ENCODE results near the gene EPB41L4A.

The EPB41L4A gene

GRCh38 chr5:112192072-112192471, 227.0 kb downstream of the EPB41L4A start:
- no peak for DNase-seq
- no peaks in the 10 kb centered on the region for H3K36me3 ChIP-seq (replicated peaks)
- H3K27me3 ChIP-seq (replicated peaks): no peaks in the 10 kb centered on the region
- in situ Hi-C loops (cut with HindIII; ENCODE audit: low pct_ligation_motif_present, low sequenced_read_pairs): no loop called here
- no peak for TF ChIP-seq CTCF (IDR thresholded peaks at IDR 0.05; ENCODE audit: low read depth, low read length, missing control alignments)
- H3K4me3 ChIP-seq (ENCODE audit: low read depth, low read length): no peak overlapping the region
- H3K27ac ChIP-seq: no peak overlapping the region

DNA sequence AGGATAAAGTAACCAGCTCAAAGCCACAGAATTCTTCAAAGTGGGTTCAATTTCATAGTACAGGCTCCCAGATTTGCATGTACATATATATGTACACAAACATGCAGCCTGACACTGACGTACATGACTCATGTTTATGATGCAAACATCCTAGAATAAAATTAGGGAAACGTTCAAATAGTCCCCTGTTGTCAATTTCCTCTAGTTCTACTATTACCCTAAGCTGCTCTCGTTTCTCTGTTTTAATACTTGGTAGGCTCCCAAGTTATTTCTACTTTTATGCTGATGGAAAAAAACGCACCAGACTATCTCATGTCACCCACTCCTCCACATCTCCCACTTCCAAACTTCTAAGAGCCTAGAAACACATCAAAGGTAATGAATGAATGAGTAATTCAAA, 229.7 kb downstream of the EPB41L4A start:
- TF ChIP-seq CTCF (IDR thresholded peaks at IDR 0.05; ENCODE audit: low read depth, low read length, missing control alignments): no peak
- in situ Hi-C loops (cut with HindIII; ENCODE audit: low pct_ligation_motif_present, low sequenced_read_pairs): no loop called here
- DNase-seq: no peak
- Histone ChIP-seq H3K4me3 (ENCODE audit: low read depth, low read length) (no peak overlapping the region), H3K36me3 (replicated peaks) (no peaks in the 10 kb centered on the region), H3K27me3 (replicated peaks) (no peaks in the 10 kb centered on the region), H3K27ac (no peak overlapping the region)

GRCh38 chr5:112186401-112186990, 232.6 kb downstream of the EPB41L4A start:
- TF ChIP-seq CTCF (IDR thresholded peaks at IDR 0.05; ENCODE audit: low read depth, low read length, missing control alignments): peak; percentile 67
- in situ Hi-C loops (cut with HindIII; ENCODE audit: low pct_ligation_motif_present, low sequenced_read_pairs): no loop called here
- Histone ChIP-seq H3K27ac (no peak overlapping the region), H3K36me3 (replicated peaks) (no peaks in the 10 kb centered on the region), H3K27me3 (replicated peaks) (no peaks in the 10 kb centered on the region), H3K4me3 (ENCODE audit: low read depth, low read length) (no peak overlapping the region)
- DNase-seq: peak; percentile 45

DNA sequence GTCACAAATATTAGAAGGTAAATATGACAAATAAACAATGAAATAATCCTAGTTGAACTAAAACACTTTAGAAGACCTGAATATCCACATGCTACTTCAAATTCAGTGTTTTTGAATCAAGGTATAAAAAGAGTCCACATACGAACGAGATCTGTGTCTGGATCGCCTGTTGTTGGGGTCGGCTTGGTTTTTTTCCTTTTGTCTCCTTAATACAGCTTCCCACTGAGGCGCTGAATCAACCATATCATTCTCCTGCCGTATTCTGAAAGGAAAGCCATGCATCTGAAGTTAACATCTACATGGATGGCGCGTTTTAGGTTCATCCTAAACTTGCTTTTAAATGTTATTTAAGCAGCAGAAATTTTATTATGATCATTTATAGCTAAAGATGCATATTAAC, 235.2 kb downstream of the EPB41L4A start:
- DNase-seq: no peak
- in situ Hi-C loops (cut with HindIII; ENCODE audit: low pct_ligation_motif_present, low sequenced_read_pairs): no loop called here
- H3K27ac ChIP-seq: no peak overlapping the region

DNA sequence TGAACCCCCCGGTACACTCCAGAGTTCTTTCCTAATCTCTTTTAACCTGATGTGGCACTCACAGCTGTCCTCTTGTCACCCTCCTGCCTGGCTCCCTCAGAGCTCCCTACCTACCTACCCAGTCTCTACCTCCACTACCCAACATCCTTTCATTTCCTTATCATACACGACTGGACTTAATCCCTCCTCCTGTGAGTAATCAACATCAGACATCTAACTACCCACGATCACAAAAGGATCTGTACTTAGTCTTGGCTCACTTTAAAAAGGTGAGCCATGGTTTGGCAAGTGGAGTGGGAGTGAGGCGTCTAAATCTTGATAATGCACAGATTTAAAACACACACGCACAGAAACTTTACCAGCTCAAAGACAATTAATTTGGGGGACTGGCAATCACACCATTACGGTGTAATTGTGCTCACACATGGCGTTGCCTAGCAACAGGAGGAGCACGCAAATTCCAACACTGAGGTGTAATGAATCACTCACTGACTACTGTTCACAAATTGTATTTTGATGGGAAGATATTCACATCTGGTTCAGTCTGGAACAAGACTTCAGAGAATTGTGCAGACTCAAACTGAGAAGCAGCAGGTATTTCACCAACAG, 235.9 kb downstream of the EPB41L4A start:
- peak; percentile 35 for DNase-seq
- Histone ChIP-seq H3K27ac (no peak overlapping the region), H3K27me3 (replicated peaks) (no peaks in the 10 kb centered on the region), H3K36me3 (replicated peaks) (no peaks in the 10 kb centered on the region), H3K4me3 (ENCODE audit: low read depth, low read length) (no peak overlapping the region)
- in situ Hi-C loops (cut with HindIII; ENCODE audit: low pct_ligation_motif_present, low sequenced_read_pairs): no loop called here
- no peak for TF ChIP-seq CTCF (IDR thresholded peaks at IDR 0.05; ENCODE audit: low read depth, low read length, missing control alignments)

More for the DNA sequence above, 235.2 kb downstream of the EPB41L4A start:
- Histone ChIP-seq H3K4me3 (ENCODE audit: low read depth, low read length) (no peak overlapping the region), H3K36me3 (replicated peaks) (no peaks in the 10 kb centered on the region), H3K27me3 (replicated peaks) (no peaks in the 10 kb centered on the region)
- no peak for TF ChIP-seq CTCF (IDR thresholded peaks at IDR 0.05; ENCODE audit: low read depth, low read length, missing control alignments)

DNA sequence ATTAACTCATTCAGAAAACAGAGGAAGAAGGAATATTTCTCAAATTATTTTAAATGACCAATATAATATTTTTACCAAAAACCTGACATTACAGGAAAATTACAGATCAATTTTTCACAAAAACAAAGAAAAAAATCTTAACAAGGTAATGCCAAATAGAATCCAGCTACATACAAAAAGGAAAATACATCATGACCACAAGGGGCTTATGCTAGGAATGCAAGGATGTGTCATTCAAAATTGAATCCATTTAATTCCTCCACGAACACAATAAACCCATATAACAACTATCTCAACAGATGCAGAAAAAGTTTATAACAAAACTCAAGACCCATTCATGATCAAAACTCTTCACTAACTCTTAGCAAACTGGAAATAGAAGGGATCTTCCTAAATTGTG, 239.8 kb downstream of the EPB41L4A start:
- in situ Hi-C loops (cut with HindIII; ENCODE audit: low pct_ligation_motif_present, low sequenced_read_pairs): no loop called here
- Histone ChIP-seq H3K4me3 (ENCODE audit: low read depth, low read length) (no peak overlapping the region), H3K27me3 (replicated peaks) (no peaks in the 10 kb centered on the region), H3K36me3 (replicated peaks) (no peaks in the 10 kb centered on the region), H3K27ac (no peak overlapping the region)
- no peak for TF ChIP-seq CTCF (IDR thresholded peaks at IDR 0.05; ENCODE audit: low read depth, low read length, missing control alignments)
- DNase-seq: no peak

All from brain microvascular endothelial cell (primary cell).